ENCODE results near the gene RNF2. TPM values are rescaled to one million over a fixed set of nuclear protein-coding genes. Genes with fewer than 3 reads are reported as not detected.

The RNF2 gene
- polyA plus RNA-seq, 1 donor from 2014 or later = 49.2 TPM

Small RNA genes within 50 kb of the gene (small RNA-seq; reads per million reads assigned to genes)
- gene RNA5SP72 = 0 reads per million in 3 experiments

Other genes with a start within 250 kb of the RNF2 start
- 0.09 and 0.12 TPM in 2 replicates for gene NIBAN1, start 71.0 kb upstream of the RNF2 start, polyA plus RNA-seq
- gene TRMT1L, start 111.4 kb downstream of the RNF2 start, polyA plus RNA-seq = 9.1 and 9.7 TPM in 2 replicates
- 9.1 and 9.3 TPM in 2 replicates for gene SWT1, start 111.6 kb downstream of the RNF2 start, polyA plus RNA-seq